HEK293 (cell line): ENCODE results near the gene KCNH8.
"Not testable (repeated sequence)": the region's sequence is repeated elsewhere in the genome, so short reads cannot be mapped to it uniquely, and the experiment has no call there.

ENCODE experiments used
- ATF2 ChIP-seq: fragments of 450-650 bp; formaldehyde crosslinking; IDR thresholded peaks from 2 replicates; pipeline ENCODE4 v1.5.1; 2016; ENCODE audit warnings: missing biosample characterization, missing genetic modification characterization, low read depth
- CTCF ChIP-seq: fragments of 450-650 bp; formaldehyde crosslinking; IDR thresholded peaks from 2 replicates; pipeline ENCODE4 v1.5.1; 2016; ENCODE audit warnings: missing biosample characterization, missing genetic modification characterization
- GLI4 ChIP-seq: fragments of 450-650 bp; formaldehyde crosslinking; IDR thresholded peaks from 2 replicates; pipeline ENCODE4 v1.5.1; 2016; ENCODE audit warnings: missing biosample characterization, missing genetic modification characterization
- REPIN1 ChIP-seq: fragments of 450-650 bp; formaldehyde crosslinking; IDR thresholded peaks from 2 replicates; pipeline ENCODE4 v1.5.1; 2017; ENCODE audit warnings: missing biosample characterization, missing genetic modification characterization, low read depth
- ZNF10 ChIP-seq: fragments of 450-650 bp; formaldehyde crosslinking; IDR thresholded peaks from 2 replicates; pipeline ENCODE4 v1.5.1; 2017; ENCODE audit warnings: missing biosample characterization, missing genetic modification characterization
- ZNF266 ChIP-seq: fragments of 450-650 bp; formaldehyde crosslinking; IDR thresholded peaks from 2 replicates; pipeline ENCODE4 v1.5.1; 2016; ENCODE audit warnings: missing biosample characterization, missing genetic modification characterization, low read depth
- ZNF362 ChIP-seq: fragments of 450-650 bp; formaldehyde crosslinking; IDR thresholded peaks from 2 replicates; pipeline ENCODE4 v1.5.1; 2016; ENCODE audit warnings: missing biosample characterization, missing genetic modification characterization
- ZNF404 ChIP-seq: fragments of 450-650 bp; formaldehyde crosslinking; IDR thresholded peaks from 2 replicates; pipeline ENCODE4 v1.5.1; 2017; ENCODE audit warnings: missing biosample characterization, missing genetic modification characterization
- ZNF561 ChIP-seq: fragments of 450-650 bp; IDR thresholded peaks from 2 replicates; pipeline ENCODE4 v1.5.1; 2018; ENCODE audit warnings: missing biosample characterization, missing genetic modification characterization, borderline replicate concordance
- ZNF580 ChIP-seq: fragments of 450-650 bp; formaldehyde crosslinking; IDR thresholded peaks from 2 replicates; pipeline ENCODE4 v1.5.1; 2016; ENCODE audit warnings: missing biosample characterization, missing genetic modification characterization
- ZNF707 ChIP-seq: fragments of 450-650 bp; formaldehyde crosslinking; IDR thresholded peaks from 2 replicates; pipeline ENCODE4 v1.5.1; 2016; ENCODE audit warnings: missing biosample characterization, missing genetic modification characterization
- ZNF747 ChIP-seq: fragments of 450-650 bp; formaldehyde crosslinking; IDR thresholded peaks from 2 replicates; pipeline ENCODE4 v1.5.1; 2016; ENCODE audit warnings: missing biosample characterization, missing genetic modification characterization

- TF ChIP-seq ZNF404 (tag by site-specific recombination); ZNF580 (tag by site-specific recombination); CTCF (tag by site-specific recombination); ATF2 (tag by site-specific recombination); ZNF707 (tag by site-specific recombination); ZNF266 (tag by site-specific recombination); ZNF10 (tag by site-specific recombination); ZNF362 (tag by site-specific recombination); ZNF561; REPIN1 (tag by site-specific recombination); GLI4 (tag by site-specific recombination); ZNF747 (tag by site-specific recombination): not testable (repeated sequence)
Observed at GRCh38 chr3:19229881-19230280, 81.6 kb downstream of the KCNH8 start.
